Epithelial cell of proximal tubule (primary cell): ENCODE measurements around the gene SPOCK3. TPM values are rescaled to one million over a fixed set of nuclear protein-coding genes. Genes with fewer than 3 reads are reported as not detected.

Experiments used
- DNase-seq: peaks from one replicate; pipeline ENCODE4 v3.0.0-alpha.2; 2011; ENCODE audit warnings: low read depth
- H3K4me3 ChIP-seq: 2 replicates; pipeline ENCODE4 v1.5.1; 2011; ENCODE audit warnings: low read depth, mild to moderate bottlenecking, low read length
- total RNA-seq: library from RNA; depleted of rRNA; stranded (reverse); fragments of >200 nt; gene quantifications from 2 replicates; pipeline ENCODE4 v1.2.3, GENCODE V29; 2015
- TF ChIP-seq, protein P1 (sequence below): conservative IDR thresholded peaks from 2 replicates; pipeline ENCODE4 v1.5.1; 2012; ENCODE audit warnings: low read depth, mild to moderate bottlenecking, low read length

SPOCK3 gene
- total RNA-seq, 1 donor from 2014 or later, result 0.06 TPM

DNA sequence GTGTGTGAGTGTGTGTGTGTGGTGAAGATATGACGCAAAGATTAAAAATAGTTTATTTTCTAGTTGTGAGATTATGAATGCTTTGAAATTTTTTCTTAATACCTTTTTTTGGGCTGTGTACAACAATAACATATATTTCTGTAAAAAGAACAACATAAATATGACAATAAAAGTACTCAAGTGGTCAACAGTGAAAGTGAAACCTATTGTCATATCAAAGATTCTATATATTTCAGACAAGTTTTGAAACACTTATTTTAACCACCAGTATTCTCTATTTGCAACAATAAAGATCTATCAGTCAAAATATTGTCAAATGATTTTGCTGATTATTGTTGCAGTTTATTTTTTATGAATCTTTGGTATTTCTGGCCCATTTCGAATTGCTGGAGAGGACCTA, 98.0 kb downstream of the SPOCK3 start:
- TF ChIP-seq, protein P1, sequence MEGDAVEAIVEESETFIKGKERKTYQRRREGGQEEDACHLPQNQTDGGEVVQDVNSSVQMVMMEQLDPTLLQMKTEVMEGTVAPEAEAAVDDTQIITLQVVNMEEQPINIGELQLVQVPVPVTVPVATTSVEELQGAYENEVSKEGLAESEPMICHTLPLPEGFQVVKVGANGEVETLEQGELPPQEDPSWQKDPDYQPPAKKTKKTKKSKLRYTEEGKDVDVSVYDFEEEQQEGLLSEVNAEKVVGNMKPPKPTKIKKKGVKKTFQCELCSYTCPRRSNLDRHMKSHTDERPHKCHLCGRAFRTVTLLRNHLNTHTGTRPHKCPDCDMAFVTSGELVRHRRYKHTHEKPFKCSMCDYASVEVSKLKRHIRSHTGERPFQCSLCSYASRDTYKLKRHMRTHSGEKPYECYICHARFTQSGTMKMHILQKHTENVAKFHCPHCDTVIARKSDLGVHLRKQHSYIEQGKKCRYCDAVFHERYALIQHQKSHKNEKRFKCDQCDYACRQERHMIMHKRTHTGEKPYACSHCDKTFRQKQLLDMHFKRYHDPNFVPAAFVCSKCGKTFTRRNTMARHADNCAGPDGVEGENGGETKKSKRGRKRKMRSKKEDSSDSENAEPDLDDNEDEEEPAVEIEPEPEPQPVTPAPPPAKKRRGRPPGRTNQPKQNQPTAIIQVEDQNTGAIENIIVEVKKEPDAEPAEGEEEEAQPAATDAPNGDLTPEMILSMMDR, result no peak
- no peak overlapping the region for H3K4me3 ChIP-seq
- DNase-seq, result no peak

DNA sequence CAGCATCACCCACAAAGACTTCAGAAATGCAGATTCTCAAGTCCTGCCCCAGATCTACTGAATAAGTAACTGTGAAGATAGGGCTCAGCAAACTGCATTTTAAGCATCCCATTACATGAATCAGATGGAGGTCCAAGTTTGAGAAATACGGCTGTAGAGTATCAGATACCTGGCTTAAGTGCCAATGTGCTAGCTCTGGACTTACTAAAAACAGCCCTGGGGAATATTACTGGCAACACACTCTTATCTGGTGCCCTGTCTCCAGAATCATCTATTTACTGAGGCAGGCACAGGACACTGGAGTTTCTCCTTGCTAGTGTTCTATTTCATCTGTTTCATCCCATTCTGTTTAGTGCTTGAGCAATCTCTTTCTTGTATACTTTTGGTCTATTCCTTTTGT, 105.1 kb downstream of the SPOCK3 start:
- H3K4me3 ChIP-seq, result no peak overlapping the region
- TF ChIP-seq, protein P1, result no peak
- no peak for DNase-seq

DNA sequence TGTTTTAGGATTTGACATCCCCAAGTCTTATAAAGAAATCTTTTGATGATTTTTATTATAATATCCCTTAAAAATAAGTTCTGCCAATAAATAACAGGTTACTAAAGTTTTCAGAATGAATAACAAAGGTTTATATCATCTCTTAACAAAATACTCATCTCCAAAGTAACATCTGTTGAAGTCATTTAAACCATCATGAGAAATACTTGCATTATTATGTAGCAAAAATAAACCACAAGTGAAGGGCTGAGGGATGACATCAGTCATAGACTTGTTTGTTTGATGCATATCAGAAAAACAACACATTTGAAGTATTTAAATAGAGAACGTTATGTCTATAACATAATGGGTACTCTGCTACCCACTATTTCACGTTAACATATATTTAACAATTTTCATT, 114.9 kb downstream of the SPOCK3 start:
- no peak overlapping the region for H3K4me3 ChIP-seq
- no peak for DNase-seq
- TF ChIP-seq, protein P1, result no peak

DNA sequence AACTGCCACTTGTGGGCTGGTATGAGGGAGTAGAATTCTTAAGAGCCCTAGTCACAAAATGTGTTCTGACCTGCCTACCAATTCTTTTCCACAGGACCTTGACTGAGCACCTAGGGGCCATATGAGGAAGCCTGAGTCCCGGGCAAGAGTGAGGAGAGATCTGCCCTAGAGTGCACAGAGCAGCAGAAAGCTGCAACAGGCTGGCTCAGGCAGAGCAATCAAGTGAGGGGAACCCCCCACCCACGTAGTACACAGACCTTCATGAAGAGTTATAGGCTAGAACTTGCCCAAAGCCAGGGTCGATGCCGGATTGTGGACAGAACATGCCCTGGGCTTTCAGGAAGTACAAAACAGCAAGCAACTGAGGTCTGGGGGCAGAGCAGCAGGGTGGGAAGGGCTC, 117.0 kb downstream of the SPOCK3 start:
- H3K4me3 ChIP-seq, result no peak overlapping the region
- no peak for DNase-seq
- TF ChIP-seq, protein P1, result no peak

DNA sequence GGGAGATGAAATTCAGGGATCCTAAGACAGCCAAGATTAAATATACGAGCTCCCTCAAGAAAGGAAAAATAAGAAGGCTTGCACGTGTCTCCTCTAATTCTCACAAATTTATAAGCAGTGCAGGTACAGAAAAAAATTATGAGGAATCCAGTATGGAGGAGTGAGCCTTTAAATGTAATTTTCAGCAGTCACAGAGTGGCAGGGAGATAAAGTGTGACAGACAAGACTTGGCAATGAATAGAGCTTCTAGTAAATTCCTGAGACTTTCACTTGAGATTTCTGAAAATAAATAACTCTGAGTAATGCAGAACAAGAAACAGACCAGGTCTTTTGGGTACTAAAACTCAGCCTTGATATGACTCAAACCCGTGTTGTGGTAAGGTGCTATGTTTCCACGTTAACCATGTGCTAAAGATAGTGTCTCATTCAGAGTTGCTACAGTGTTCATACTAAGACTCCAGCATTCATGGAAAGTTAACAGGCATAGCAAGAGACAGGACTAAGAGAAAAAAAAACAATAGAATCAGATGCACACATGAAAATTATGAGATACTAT, 119.8 kb downstream of the SPOCK3 start:
- DNase-seq, result no peak
- TF ChIP-seq, protein P1, result no peak
- H3K4me3 ChIP-seq, result no peak overlapping the region

DNA sequence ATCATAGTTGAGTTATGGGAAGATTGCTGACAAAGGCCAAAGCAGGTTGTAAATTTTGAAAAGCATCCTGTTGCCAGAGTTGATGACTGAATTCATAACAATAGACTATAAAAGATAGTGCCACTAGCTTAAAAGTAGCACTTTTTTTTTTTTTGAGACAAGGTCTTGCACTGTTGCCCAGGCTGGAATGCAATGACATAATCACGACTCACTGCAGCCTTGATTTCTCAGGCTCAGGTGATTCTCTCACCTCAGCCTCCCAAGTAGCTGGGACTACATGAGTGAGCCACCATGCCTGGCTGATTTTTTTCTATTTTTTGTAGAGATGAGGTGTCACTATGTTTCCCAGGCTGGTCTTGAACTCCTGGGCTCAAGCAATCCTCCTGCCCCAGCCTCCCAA, 122.7 kb downstream of the SPOCK3 start:
- H3K4me3 ChIP-seq, result no peak overlapping the region
- TF ChIP-seq, protein P1, result no peak
- peak; percentile 22 for DNase-seq

DNA sequence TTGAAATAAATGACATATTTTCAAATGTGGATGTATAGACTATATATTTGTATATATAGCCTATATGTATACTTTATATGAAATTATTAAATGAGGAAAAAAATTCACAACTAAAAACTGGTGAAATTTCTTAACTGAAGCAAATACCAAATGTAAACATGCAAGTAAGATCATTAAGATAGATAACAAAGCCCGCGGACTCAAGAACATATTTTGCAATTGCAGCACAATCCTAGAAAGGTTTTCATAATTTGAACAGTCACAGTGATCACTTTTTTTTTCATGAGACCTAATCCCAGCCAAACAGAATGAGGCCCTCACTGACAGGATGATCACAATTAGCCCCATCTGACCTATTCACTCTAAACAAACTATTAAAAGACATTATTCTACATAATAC, 123.2 kb downstream of the SPOCK3 start:
- DNase-seq, result no peak
- TF ChIP-seq, protein P1, result no peak

More for the DNA sequence above, 123.2 kb downstream of the SPOCK3 start:
- H3K4me3 ChIP-seq, result no peak overlapping the region
